HG03139 (cell line): Measurements from ENCODE around the gene HS6ST2.

Source experiments
- ATAC-seq: cut with Tn5 transposase; IDR thresholded peaks from one replicate; pipeline ENCODE4 v1.9.1; 2021; ENCODE audit not compliant: unreplicated experiment

Gene HS6ST2

DNA sequence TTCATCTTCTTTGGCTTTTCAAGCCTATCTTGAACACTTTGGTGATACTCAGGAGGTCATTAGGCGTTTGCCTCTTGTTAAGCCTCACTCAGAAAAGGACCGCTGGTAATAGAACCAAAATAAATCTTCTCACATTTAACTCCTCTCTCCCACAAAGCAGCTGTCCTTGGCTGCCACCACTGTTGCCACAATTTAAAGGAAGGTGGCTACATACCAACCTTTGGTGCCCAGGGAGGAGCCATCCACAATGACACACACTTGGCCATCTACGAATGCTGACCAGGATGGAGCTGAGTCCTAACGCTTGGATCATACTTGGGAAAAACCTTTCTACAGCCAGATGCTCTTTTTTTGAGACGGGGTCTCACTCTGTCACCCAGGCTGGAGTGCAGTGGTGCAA, 210.2 kb downstream of the HS6ST2 start:
- no peak for ATAC-seq

DNA sequence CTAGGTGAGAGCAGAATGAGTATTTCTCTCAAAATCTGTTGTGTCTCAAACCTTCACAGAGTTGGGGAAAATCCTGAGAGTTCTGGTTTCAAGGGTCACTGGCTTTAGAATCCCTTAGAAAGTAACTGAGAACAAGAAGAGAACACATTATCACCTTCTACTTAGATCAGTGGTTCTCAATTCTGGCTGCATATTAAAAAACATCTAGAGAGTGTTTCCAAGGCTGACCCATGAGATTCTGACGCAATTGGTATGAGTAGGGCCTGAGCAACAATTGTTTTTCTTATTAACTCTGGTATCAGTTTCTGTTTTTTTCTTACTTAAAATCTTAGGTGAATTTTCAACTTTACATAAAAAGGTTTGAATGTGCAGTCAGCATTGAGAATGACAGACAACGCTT, 212.8 kb downstream of the HS6ST2 start:
- no peak for ATAC-seq

DNA sequence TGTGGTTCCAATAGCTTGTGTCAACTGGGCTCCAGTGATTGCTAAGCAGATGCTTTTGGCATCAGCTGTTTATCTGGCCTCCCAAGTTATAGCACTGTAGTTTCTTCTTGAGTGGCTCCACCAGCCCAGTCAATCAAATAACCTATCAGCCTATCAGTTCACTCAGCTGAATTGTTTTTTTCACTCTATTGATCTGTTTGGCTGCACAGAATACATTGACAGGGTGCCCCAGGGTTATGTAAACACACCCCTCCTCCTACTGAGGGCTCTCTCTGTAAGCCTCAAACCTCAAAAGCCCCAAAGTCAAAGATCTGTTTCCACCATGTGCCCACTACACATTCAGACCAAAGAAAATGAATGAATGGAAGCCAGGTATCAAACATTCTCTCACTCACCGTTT, 214.0 kb downstream of the HS6ST2 start:
- ATAC-seq = no peak

DNA sequence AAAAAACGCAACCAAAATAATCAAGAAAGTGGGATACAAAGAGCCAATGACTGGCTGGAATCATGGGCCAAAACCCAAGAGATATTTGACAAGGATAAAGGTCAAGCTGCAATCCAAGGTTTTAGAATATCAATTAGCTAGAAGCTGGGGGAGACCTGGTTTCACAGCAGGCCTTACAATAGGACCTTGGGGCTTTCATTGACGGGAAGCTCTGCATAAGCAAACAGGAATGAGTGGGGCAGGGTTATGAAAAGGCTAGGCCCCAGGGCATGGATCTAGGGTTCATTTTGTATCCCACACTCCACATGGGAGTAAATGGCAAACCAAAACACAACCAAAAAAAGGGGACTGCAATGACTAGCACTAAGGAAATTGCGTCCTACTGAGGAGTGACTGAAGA, 215.3 kb downstream of the HS6ST2 start:
- ATAC-seq = no peak

DNA sequence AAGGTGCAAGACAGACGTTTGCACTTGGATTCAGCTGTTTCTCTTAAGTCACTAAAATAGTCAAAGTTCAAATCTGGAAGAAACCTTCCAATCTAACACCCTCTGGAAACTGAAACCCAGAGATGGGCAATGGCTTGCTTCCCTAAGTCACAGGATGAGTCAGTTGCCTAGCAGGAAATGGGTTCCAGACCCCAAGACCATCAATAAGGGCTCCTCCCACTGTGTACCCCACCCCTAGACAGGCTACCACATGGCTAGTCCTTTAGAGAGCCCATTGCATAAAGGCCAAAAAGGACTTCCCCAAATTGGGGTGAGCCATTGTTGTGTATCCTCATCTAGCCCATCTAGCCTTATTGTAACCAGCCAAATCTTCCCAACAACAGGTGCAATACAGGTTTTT, 216.2 kb downstream of the HS6ST2 start:
- no peak for ATAC-seq

DNA sequence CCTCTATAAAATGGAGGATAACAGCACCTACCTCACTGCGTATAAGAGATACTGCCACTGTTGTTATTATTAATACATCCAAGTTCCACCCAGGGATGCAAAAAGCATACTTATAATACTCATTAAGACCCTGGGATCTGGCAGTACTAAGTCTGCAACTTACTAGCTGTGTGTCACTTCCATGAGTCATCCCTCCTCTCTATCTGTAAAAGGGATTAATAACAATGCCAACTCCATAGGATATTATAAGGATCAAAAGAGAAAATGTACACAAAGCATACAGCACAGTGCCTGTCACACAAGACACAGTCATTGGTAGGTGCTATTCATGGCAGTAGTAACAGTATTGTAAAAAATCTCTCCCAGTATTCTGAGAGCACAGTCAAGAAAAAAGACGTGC, 216.7 kb downstream of the HS6ST2 start:
- no peak for ATAC-seq

DNA sequence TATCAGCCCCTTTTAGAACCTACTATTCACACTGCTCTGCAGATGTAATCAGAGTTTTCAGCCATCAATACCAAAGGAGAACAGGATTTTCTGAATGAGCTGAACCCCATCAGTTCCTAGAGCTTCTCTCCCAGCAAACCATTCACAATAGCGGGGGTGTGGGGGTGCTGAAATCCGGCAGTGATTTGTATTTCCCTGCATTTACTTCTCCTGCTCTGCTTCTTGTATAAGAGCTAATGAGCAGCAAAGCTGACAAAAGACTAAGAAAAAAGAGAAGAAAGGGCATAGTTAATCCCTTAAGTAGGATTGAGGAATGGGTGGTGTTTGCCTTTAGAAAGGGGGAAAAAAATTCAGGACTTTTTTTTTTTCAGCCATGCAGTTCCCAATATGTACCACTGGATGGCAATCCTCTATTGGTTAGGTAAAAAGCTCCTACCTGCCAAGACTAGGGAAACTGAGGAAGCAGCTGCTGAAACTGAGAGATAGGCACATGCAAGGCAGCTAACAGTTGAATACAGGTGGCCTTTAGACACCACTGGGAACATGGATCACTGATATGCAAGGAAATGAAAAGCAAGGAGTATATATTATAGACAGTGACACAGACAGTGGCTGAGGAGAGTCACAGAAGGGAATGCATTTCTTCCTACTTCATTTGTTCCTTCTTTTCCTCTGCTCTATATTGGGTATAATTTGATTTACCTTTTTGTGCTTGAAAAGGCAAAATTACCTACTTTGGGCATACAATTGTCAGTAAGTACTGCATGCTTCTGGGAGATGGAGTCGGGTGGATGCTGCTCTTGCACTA, 217.9 kb downstream of the HS6ST2 start:
- ATAC-seq = no peak

DNA sequence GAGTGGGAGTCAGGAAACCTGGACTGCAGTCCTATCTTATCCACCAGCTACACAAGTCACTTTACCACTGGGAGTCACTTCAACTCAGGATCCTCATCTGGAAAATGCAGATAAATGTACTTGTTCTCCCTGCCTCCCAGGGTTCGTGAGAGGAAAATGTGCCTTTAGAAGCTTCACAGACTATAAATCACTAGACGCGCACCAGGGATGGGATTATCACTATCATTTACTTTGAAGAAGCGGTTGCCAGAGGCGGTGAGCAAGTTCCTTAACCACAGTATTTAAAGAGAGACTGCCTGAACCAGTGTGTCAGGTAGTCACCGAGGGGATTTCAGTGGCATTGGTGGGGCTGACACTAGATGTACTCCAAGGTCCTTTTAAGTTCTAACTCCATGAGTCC, 219.5 kb downstream of the HS6ST2 start:
- no peak for ATAC-seq

DNA sequence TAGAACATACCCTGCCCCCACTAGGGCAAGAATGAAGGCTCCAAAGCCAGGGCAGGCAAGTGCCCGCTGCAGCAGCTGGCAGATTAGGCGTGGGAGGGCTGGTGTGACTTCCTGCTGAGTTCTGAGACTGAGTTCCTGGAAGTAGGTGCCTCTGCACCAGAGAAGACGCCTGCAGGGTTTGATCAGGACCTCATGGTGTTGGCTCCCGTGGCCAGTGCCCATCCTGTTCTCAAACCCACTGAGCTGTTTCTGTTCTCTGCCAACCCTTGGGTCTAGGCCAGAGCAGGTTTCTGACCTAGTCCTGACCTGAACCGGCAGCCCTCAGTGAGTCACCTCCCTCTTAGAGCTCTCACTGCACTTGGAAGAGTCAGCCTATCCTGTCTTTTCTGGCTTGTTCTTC, 220.7 kb downstream of the HS6ST2 start:
- no peak for ATAC-seq

DNA sequence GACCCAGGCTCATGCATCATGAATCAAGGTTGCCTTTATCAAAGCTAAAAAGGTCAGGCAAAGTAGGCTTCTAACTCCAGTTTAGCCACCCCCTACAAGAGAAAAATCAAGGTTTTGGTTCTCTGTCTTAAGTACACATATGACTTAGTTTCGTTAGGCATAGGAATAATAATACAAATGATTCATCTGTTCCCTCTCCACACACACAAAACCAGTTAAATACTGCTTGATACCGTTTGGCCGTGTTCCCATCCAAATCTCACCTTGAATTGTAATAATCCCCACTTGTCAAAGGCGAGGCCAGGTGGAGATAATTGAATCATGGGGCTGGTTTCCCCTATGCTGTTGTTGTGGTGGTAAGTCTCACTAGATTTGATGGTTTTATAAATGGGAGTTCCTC, 226.2 kb downstream of the HS6ST2 start:
- no peak for ATAC-seq

DNA sequence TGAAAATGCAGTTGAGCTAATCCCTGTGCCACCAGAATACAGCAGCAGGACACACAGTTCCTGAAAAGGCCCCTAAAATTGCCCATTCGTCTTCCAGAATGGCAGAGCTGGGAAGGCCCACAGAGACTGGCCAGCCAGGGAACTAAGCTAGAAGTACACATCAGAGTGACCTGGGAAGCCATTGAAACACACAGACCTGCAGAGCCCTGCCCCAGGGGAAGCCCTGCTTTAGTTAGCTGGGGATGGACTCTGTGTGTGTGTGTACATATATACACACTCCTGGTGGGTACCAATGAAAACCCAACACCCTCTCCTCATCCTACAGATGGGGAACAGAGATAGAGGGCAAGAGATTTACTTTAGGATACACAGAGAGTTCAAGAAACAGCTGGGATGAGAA, 227.7 kb downstream of the HS6ST2 start:
- ATAC-seq = no peak

DNA sequence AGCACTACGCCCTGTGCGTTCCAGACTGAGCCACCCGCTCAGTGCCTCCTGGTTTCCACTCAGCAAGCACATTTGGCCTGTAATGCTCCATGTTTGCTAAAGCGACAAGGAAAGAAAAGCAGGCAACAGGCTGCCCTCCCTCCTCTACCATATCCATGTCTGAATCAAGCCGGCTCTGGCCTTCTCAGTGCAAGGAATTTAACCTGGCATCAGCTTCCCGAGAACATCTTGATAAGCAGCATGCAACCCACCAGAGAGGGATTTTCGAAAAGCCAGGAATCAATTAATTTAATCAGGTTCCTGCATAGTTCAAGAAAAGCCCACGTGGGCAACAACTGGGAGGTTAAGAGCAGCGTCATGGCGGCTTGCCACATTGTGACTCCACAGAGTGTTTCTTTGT, 228.2 kb downstream of the HS6ST2 start:
- ATAC-seq = no peak

DNA sequence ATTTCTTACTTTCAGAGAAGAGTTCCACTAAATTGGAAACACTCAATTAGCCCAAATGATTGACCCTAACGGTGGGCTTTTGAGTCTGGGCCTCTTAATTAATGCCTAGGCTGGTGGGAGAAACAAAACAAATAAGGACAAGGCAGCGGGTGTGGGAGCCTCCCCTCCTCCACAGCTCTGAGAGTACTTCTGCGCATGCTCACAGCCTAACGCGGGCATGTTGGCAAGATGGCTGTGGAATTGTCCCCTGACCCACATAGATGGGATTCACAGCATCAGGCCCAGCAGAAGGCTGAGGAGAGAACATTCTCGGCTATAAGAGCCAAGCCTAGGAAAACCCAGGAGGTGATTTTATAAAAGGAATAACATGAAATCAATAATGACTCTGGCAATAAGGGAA, 230.1 kb downstream of the HS6ST2 start:
- no peak for ATAC-seq

DNA sequence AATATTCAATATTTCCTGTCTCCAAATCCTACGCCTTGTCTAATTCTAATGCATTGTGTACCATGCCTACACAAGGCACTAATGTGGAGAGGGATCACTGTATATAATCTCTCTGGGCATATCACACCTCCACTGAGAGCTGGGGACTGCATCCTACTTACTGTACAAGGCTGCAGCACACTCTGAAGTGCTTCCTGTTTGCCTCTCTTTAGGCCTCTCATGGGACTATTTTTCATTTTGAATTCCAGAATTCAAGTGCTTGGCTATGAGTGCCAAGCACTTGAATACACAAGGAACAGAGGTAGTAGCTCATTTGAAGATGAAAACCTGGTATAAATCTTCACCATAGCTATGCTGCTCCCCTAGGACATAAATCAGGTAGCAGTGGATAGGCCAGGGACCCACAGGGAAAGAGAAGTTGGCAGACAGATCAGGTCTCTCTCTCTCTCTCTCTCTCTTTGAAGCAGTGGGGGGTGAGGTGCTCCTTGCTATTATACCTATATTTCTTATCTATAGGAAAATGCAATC, 239.9 kb downstream of the HS6ST2 start:
- no peak for ATAC-seq

DNA sequence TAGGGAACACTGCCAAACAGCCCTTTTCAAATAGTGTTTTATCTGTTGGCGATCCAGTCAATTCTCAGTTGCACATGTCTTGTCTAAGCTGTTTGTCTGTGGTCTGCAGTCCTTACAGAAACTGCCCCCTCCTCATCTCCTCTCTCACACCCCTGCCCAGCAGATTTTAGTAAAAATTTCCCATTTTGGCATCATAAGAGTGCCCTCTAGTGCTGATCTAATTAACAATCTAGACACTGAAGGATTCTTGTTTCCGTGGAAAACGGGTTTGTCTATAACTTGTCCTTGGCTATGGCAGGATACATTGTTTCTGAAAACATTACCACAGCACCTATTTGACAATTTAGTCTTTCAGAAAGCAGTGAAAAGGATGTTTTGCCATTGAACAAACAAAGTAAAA, 242.4 kb downstream of the HS6ST2 start:
- no peak for ATAC-seq

DNA sequence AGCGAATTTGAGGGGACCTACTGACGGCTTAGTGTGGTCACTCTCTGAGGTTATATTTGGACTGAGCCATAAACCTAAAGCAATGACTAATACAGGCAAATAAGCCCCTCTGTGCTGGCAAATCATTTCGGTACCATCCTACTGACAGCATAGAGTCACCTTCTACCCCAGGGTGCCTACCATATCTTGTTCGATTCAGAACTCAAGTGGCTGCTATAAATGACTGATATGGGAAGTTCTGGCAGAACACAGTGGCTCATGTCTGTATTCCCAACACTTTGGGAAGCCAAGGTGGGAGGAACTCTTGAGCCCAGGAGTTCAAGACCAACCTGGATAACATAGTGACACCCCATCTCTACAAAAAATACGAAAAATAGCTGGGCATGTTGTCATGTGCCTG, 243.5 kb downstream of the HS6ST2 start:
- no peak for ATAC-seq

DNA sequence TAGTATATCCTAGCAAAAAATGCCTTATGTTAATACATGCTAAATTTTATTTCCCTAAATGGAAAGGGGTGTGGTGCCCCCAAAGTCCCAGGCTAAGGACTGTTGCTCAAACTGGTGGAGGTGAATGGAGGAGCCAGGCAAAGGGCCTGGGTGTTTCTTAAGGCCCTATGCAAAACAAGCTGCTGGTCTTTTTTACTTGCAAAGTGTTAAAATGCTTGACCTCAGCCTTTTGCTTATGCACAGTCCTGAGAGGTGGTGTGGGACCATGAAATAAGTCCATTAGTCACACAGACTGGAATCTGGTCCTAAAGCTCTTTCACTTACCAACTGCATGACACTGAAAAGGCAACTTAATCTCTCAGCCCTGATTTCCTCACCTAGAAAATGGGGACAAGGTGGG, 246.1 kb downstream of the HS6ST2 start:
- no peak for ATAC-seq

DNA sequence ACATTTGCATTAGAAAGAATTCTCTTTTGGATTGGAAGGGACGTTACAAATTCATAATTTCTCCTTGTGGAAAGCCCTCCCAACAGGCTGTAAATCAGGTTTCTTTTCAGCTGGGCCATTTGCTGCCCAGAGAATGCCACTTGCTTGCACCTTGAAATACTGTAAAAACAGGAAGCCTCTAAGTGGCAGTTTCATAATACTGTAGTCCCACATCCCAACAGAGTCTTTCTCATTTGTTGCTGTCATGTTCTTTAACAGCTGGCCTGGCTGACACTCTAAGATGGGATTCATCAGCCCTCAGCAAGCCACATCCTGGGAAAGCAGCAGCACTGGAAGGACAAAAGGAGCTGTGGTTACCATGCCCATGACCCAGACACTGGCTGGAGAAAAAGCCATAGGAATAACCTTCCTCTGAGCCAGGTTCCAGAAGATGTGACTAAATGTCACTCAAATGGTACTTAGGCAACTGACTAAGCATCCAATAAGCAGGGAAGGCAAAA, 247.7 kb downstream of the HS6ST2 start:
- ATAC-seq = no peak

DNA sequence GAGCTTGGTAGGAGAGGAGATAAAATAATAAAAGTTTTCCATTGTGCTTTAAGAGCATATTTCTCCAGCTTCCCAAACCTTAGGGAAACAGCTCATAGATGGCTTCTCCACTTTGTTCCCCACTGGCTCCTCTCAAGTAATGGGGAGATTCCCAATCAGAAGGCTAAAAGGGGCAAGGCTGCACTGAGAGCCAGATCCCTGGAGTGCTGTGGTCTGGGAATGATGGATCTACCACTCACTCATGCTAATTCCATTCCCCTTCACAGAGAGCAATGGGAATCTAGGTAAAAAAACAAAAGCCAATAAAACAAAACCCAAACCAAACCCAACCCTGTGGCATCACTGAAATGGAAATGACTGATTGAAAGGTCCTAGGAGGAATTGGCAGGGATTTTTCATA, 249.9 kb downstream of the HS6ST2 start:
- ATAC-seq = no peak

DNA sequence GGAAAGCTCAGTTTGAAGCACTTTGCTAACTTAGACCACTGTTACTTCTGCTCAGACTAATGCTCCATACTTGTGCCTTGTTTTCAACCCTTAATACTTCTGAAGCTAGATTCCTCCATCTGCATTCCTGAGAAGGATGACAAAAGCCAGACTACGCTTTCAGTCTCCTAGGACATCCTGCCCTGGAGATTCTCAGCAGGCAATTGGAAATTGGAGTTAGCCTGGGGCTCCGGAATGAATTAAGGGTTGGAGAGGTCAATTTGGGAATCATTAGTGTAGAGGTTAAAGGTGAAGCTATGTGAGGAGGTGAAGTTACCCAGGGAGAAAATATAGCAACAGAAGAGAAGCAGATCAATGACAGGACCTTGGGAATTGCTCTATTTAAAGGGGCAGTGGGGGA, 253.7 kb downstream of the HS6ST2 start:
- no peak for ATAC-seq

DNA sequence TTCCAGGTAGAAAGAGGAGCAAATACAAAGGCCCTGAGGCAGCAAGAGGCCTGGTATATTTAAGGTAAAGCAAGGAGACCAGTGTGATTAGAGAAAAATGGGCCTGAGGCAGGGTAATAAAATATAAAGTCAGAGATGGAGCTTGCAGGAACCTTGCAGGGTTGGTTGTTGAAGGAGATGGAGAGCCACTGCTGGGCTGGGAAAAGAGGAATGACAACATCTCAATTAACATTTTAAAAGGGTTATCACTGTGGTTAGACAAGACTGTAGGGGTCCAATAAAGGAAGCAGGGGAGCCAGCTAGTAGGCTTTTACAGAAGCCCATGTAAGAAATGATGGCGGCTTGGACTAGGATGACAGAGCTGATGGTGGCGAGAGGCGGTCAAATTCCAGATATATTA, 264.0 kb downstream of the HS6ST2 start:
- ATAC-seq = no peak

DNA sequence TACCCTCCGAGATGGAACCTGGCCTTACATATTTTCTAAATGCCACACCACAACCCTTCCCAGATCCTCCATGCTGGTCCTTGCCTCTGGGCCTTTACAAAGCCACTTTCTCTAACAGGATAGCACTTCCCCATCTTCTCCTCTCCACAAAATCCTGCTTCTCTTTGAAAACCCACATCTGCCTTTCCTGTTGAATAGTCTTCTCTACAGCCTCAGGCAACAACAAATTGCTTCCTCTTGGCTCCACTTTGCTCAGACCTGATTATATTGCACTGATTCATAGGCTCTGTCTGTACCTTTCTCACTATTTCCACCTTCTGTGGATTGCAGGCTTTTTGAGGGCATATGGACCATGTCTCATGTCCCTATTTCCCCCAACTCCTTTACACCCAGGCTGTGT, 265.9 kb downstream of the HS6ST2 start:
- no peak for ATAC-seq

DNA sequence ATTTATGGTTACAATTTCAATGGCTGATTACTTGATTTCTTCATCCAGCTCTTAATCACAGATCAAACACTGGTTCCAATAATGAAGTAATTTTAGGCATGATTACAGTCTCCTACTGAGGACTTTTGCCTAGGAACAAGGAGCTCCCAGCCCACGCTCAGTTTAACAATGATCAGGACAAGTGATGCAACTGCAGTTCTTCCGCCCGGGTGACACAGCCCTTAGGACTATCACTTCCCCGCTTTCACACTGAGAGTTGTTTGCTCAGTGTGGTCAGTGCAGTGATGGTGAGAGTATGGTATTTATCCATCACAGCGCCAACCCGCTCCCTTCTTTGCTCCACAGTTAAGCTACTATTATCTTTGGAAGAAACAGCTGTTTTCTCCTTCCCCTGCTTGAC, 266.4 kb downstream of the HS6ST2 start:
- ATAC-seq = no peak
